OCI-LY7 (cell line): Measurements from ENCODE around the gene ASB2. TPM values are rescaled to one million over a fixed set of nuclear protein-coding genes. Genes with fewer than 3 reads are reported as not detected.

Experiments used
- Bru-seq: library from RNA; stranded (reverse); fragments of 400-500 nt; gene quantifications from one replicate; lab custom pipeline; 2021; lab: Mats Ljungman, UMichigan
- BruChase-seq, 2 experiments: library from RNA; stranded (reverse); fragments of 400-500 nt; gene quantifications; one replicate each; lab custom pipeline; 2021; lab: Mats Ljungman, UMichigan
- BruUV-seq: library from RNA; stranded (reverse); fragments of 400-500 nt; replicated peaks from 2 replicates; lab custom pipeline; 2021; lab: Mats Ljungman, UMichigan
- CTCF ChIA-PET: fragments of 300-600 bp; sonication (Branson Sonifier 250); formaldehyde crosslinking; loops from one replicate; lab custom pipeline; 2022; ENCODE audit warnings: antibody characterized with exemption; ENCODE audit not compliant: unreplicated experiment; lab: Charles Lee
- POLR2A ChIA-PET: fragments of 300-600 bp; sonication (Branson Sonifier 250); formaldehyde crosslinking; loops from one replicate; lab custom pipeline; 2022; ENCODE audit warnings: antibody characterized with exemption; lab: Charles Lee
- DNase-seq: peaks from one replicate; pipeline ENCODE4 v3.0.0-alpha.2; 2015; ENCODE audit warnings: low spot score
- H2AFZ ChIP-seq: fragments of 200-600 bp; sonication (generic), shearing (Covaris generic); 2 replicates; pipeline ENCODE4 v1.6.1; 2014; ENCODE audit warnings: mild to moderate bottlenecking, antibody characterized with exemption, low read length, moderate library complexity
- H3K27ac ChIP-seq: fragments of 200-600 bp; sonication (generic); 2 replicates; pipeline ENCODE4 v1.5.1; 2014; ENCODE audit warnings: mixed run types, low read depth, mild to moderate bottlenecking, moderate library complexity, low read length, inconsistent platforms; ENCODE audit not compliant: poor library complexity, severe bottlenecking
- H3K36me3 ChIP-seq: fragments of 200-600 bp; sonication (generic); 2 replicates; pipeline ENCODE4 v1.6.1; 2014; ENCODE audit warnings: mild to moderate bottlenecking, antibody characterized with exemption, low read length, moderate library complexity, mixed read lengths; ENCODE audit not compliant: insufficient read depth
- H3K4me1 ChIP-seq: fragments of 200-600 bp; sonication (generic); 2 replicates; pipeline ENCODE4 v1.5.1; 2014; ENCODE audit warnings: mild to moderate bottlenecking, low read length; ENCODE audit not compliant: insufficient read depth, poor library complexity, severe bottlenecking
- H3K4me2 ChIP-seq: fragments of 200-600 bp; sonication (generic); 2 replicates; pipeline ENCODE4 v1.6.1; 2014; ENCODE audit warnings: mild to moderate bottlenecking, low read length
- H3K4me3 ChIP-seq: fragments of 200-600 bp; sonication (generic); 2 replicates; pipeline ENCODE4 v1.5.1; 2014; ENCODE audit warnings: mild to moderate bottlenecking, low read depth, low read length; ENCODE audit not compliant: poor library complexity, severe bottlenecking
- H3K79me2 ChIP-seq: fragments of 200-600 bp; sonication (generic); 2 replicates; pipeline ENCODE4 v1.6.1; 2016; ENCODE audit warnings: low read depth, mild to moderate bottlenecking, low read length, moderate library complexity, mixed read lengths; ENCODE audit not compliant: insufficient read depth
- H3K9me2 ChIP-seq: fragments of 200-600 bp; sonication (generic); 2 replicates; pipeline ENCODE4 v1.6.1; 2016; ENCODE audit warnings: mild to moderate bottlenecking, low read length, mixed read lengths; ENCODE audit not compliant: insufficient read depth
- H3K9me3 ChIP-seq: fragments of 200-600 bp; sonication (generic); 2 replicates; pipeline ENCODE4 v1.6.1; 2014; ENCODE audit warnings: mild to moderate bottlenecking, mixed run types, low read length, mixed read lengths
- H4K20me1 ChIP-seq: fragments of 200-600 bp; sonication (generic); 2 replicates; pipeline ENCODE4 v1.6.1; 2014; ENCODE audit warnings: mild to moderate bottlenecking, antibody characterized with exemption, low read length, moderate library complexity, mixed read lengths; ENCODE audit not compliant: insufficient read depth
- CTCF ChIP-seq: fragments of 200-600 bp; sonication (generic); conservative IDR thresholded peaks from 2 replicates; pipeline ENCODE4 v1.5.1; 2014; ENCODE audit warnings: mild to moderate bottlenecking, antibody characterized with exemption, low read length, moderate library complexity, mixed read lengths
- EZH2phosphoT487 ChIP-seq: fragments of 200-600 bp; sonication (generic); IDR thresholded peaks from 2 replicates; pipeline ENCODE4 v1.6.1; 2018; ENCODE audit warnings: low read depth, borderline replicate concordance, mild to moderate bottlenecking, mixed run types, antibody characterized with exemption, low read length, moderate library complexity, mixed read lengths
- intact Hi-C: fragments of 100-400 bp; cut with micrococcal nuclease; formaldehyde crosslinking; loops from one replicate; pipeline ENCODE4 v1.10.0; 2022; ENCODE audit not compliant: unreplicated experiment
- long read RNA-seq: library from polyadenylated mRNA; stranded (forward); transcript quantifications from one replicate; pipeline ENCODE4 v2.0.0, GENCODE V29; 2022
- total RNA-seq, 2 experiments: library from RNA; depleted of rRNA in 1 of 2; stranded (reverse); fragments of >200 nt in 1 of 2; shearing (Covaris generic) in 1 of 2; gene quantifications; 2 replicates each; pipeline ENCODE4 v1.2.3, GENCODE V29; 2014 to 2022

The ASB2 gene
- 15.0 and 21.7 TPM in 2 replicates for total RNA-seq (2014; rRNA removed; shearing (Covaris generic))
- 16.1 and 23.6 TPM in 2 replicates for total RNA-seq (2022)
- Bru-seq, nascent RNA = percentile 46 among the genes with signal in this experiment
- percentile 42 among the genes with signal in this experiment for BruChase-seq, experiment 1, labeled RNA remaining after a 6-hour chase
- percentile 47 among the genes with signal in this experiment for BruChase-seq, experiment 2, labeled RNA remaining after a 2-hour chase
- long read RNA-seq, transcript ASB2-201 (8 exons, 2,743 nt) = major isoform, 7 of 152 reads
- long read RNA-seq, partial matches to known transcripts = 4 of 152 reads
- long read RNA-seq, other reads (novel, unspliced or antisense) = 140 of 152 reads

- Histone ChIP-seq H3K79me2 (no peaks in the 10 kb centered on the region), H3K9me3 (no peaks in the 10 kb centered on the region), H2AFZ (peak within 1 kb of the TSS; percentile 81), H3K4me3 (peak within 1 kb of the TSS; percentile 59), H3K27ac (peak within 1 kb of the TSS; percentile 81), H3K4me2 (peak within 1 kb of the TSS; percentile 84), H3K9me2 (no peaks in the 10 kb centered on the region), H4K20me1 (no peaks in the 10 kb centered on the region), H3K36me3 (no peaks in the 10 kb centered on the region; the same call in 1 of the 2 replicates), H3K4me1 (peaks cover 84% of the 10 kb centered on the region)
- no TSS peak for BruUV-seq
- TF ChIP-seq EZH2phosphoT487 (no peak), CTCF (no peak)
- DNase-seq = peak; percentile 46
- intact Hi-C loops = no loop called here
- ChIA-PET CTCF (interaction anchor here (1.1 kb wide), 1 partner anchor 9 kb away, joined by 3 read pairs; no protein-coding TSS in a partner anchor), POLR2A (interaction anchor here (1.1 to 9.4 kb wide), 3 partner anchors 8 to 17 kb away, joined by 5 to 70 read pairs (median 6); no protein-coding TSS in a partner anchor)
Observed at GRCh38 chr14:93976477-93977057, at the start of gene ASB2. Gene ASB2 (minus strand): TSS chr14:93976570. CDS start chr14:93964539, 12,031 bp downstream.

- TF ChIP-seq EZH2phosphoT487 (no peak), CTCF (no peak)
- no TSS peak for BruUV-seq
- no peaks in the 10 kb centered on the region for H3K9me2 ChIP-seq
- no peaks in the 10 kb centered on the region for H3K79me2 ChIP-seq
- no peaks in the 10 kb centered on the region for H4K20me1 ChIP-seq
- CTCF ChIA-PET = interaction anchor here (1.1 kb wide), 1 partner anchor 10 kb away, joined by 3 read pairs; no protein-coding TSS in a partner anchor
- no peaks in the 10 kb centered on the region for H3K9me3 ChIP-seq
- POLR2A ChIA-PET = interaction anchor here (0.6 to 1.1 kb wide), 4 partner anchors 117 to 833 kb away, joined by 3 to 5 read pairs (median 4); partner anchors contain the start of gene PPP4R4
- DNase-seq = no peak
- intact Hi-C loops = no loop called here
- H3K4me3 ChIP-seq = no peak overlapping the region
- peaks cover 10% of the 10 kb centered on the region for H3K4me1 ChIP-seq
- peak overlapping the region; percentile 86 for H2AFZ ChIP-seq
- H3K27ac ChIP-seq = no peak overlapping the region
- H3K36me3 ChIP-seq = no peaks in the 10 kb centered on the region
- H3K4me2 ChIP-seq = no peak overlapping the region
Observed at GRCh38 chr14:94025720-94026119, 49.4 kb upstream of the ASB2 start.
